GM12874 (cell line): Measurements from ENCODE around the gene ZMYM4.

ENCODE experiments used
- TF ChIP-seq, protein P1 (sequence below): IDR thresholded peaks from 2 replicates; pipeline ENCODE4 v1.5.1; 2011; ENCODE audit warnings: low read depth, mild to moderate bottlenecking, control low read depth, low read length, moderate library complexity; ENCODE audit not compliant: insufficient read depth

The ZMYM4 gene

GRCh38 chr1:35231287-35231686 is 37.2 kb upstream of the ZMYM4 start:
- TF ChIP-seq, protein P1, sequence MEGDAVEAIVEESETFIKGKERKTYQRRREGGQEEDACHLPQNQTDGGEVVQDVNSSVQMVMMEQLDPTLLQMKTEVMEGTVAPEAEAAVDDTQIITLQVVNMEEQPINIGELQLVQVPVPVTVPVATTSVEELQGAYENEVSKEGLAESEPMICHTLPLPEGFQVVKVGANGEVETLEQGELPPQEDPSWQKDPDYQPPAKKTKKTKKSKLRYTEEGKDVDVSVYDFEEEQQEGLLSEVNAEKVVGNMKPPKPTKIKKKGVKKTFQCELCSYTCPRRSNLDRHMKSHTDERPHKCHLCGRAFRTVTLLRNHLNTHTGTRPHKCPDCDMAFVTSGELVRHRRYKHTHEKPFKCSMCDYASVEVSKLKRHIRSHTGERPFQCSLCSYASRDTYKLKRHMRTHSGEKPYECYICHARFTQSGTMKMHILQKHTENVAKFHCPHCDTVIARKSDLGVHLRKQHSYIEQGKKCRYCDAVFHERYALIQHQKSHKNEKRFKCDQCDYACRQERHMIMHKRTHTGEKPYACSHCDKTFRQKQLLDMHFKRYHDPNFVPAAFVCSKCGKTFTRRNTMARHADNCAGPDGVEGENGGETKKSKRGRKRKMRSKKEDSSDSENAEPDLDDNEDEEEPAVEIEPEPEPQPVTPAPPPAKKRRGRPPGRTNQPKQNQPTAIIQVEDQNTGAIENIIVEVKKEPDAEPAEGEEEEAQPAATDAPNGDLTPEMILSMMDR: no peak

- TF ChIP-seq, protein P1: no peak
These were observed 24.8 kb upstream of the ZMYM4 start for GRCh38 chr1:35243691-35244090.

DNA sequence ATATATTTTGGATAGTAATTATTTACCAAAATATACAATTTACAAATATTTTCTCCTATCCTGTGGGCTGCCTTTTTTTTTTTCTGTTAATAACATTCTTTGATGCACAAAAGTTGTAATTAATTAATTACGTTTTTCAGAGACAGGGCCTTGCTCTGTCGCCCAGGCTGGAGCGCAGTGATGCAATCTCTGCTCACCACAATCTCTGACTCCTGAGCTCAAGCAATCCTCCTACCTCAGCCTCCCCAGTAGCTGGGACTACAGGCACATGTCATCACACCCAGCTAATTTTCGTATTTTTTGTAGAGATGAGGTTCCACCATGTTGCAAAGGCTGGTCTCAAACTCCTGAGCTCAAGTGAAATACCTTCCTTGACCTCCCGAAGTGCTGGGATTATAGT is 21.3 kb upstream of the ZMYM4 start:
- TF ChIP-seq, protein P1: no peak

GRCh38 chr1:35253941-35254340 is 14.6 kb upstream of the ZMYM4 start:
- TF ChIP-seq, protein P1: no peak

DNA sequence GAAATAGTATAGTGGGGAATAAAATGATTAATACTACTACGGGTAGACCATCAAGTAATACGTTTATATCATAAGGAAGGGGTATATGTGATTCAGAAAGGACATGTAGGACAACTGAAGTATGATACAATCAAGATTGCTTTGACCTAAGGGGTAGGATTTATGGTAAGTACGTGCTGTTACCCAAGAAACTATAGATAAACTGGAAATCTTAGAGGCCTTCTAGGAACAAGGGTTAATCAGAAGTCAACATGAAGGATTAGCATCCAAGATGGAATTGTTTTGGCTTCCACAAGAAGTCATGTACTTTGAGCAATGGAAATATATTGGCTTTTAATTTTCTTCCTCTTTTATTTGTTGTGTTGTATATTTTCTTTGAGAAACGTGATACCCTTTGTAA is 13.2 kb upstream of the ZMYM4 start:
- TF ChIP-seq, protein P1: no peak

- TF ChIP-seq, protein P1: no peak
These were observed 8.9 kb upstream of the ZMYM4 start for GRCh38 chr1:35259561-35259960.

DNA sequence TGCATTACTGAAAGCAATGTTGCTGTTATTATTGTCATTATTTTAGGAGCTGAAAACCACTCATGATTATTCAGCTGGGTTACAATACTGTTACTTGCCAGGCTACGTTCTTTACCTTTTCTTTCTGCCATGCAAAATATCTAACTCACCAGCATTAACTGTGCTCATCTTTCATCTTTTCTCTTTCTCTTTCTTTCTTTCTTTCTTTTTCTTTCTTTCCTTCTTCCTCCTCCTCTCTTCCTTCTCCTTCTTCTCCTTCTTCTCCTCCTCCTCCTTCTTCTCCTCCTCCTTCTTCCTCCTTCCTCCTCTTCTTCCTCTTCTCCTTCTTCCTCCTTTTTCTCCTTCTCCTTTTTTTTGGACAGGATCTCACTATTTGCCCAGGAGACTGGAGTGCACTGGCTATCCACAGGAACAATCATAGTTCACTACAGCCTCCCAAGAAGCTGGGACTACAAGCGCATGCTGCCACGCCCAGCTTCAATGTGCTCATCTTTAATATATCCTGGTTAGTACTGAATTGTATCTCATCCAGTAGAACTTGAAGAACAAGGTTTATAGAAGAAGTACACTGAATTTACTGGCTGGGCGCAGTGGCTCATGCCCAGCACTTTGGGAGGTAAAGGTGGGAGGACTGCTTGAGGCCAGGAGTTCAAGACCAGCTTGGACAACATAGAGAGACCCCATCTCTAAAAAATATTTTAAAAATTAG is 6.9 kb upstream of the ZMYM4 start:
- TF ChIP-seq, protein P1: no peak

GRCh38 chr1:35264035-35264434 is 4.5 kb upstream of the ZMYM4 start:
- TF ChIP-seq, protein P1: no peak
